IMR-90 (cell line): ENCODE data around the gene ATP1A2. TPM values are rescaled to one million over a fixed set of nuclear protein-coding genes. Genes with fewer than 3 reads are reported as not detected.

Source experiments
- ATAC-seq: fragments of 200-7000 bp; cut with Tn5 transposase; 2 replicates; pipeline ENCODE4 v1.9.1; 2020; ENCODE audit warnings: low read depth, mild to moderate bottlenecking, moderate library complexity
- BruUV-seq: library from RNA; stranded (reverse); fragments of 400-500 nt; replicated peaks from 2 replicates; lab custom pipeline; 2021; lab: Mats Ljungman, UMichigan
- CTCF ChIA-PET: fragments of 300-600 bp; formaldehyde crosslinking; extraction: SDS; loops from one replicate; lab custom pipeline; 2021; ENCODE audit warnings: antibody characterized with exemption; lab: Yijun Ruan, JAX
- POLR2A ChIA-PET: fragments of 300-600 bp; sonication (Branson Sonifier 250); formaldehyde crosslinking; loops from one replicate; lab custom pipeline; 2022; ENCODE audit warnings: antibody characterized with exemption; ENCODE audit not compliant: unreplicated experiment; lab: Charles Lee
- DNase-seq: peaks from one replicate; pipeline ENCODE4 v3.0.0; 2013
- H2AFZ ChIP-seq: replicated peaks from 2 replicates; pipeline ENCODE3; 2013; ENCODE audit warnings: low read length, mild to moderate bottlenecking; ENCODE audit not compliant: poor library complexity
- H2AK5ac ChIP-seq: 2 replicates; pipeline ENCODE4 v1.6.1; 2013; ENCODE audit warnings: low read depth, low read length, inconsistent platforms
- H2AK9ac ChIP-seq: replicated peaks from 2 replicates; pipeline ENCODE3; 2013; ENCODE audit warnings: mild to moderate bottlenecking, low read depth, low read length, moderate library complexity; ENCODE audit not compliant: poor library complexity
- H2BK120ac ChIP-seq: 2 replicates; pipeline ENCODE4 v1.6.1; 2013; ENCODE audit warnings: low read depth, low read length, inconsistent platforms
- H2BK15ac ChIP-seq: 3 replicates; pipeline ENCODE4 v1.6.1; 2013; ENCODE audit warnings: low read depth, low read length, inconsistent platforms
- H2BK20ac ChIP-seq: 2 replicates; pipeline ENCODE4 v1.6.1; 2013; ENCODE audit warnings: low read depth, mild to moderate bottlenecking, inconsistent platforms, low read length, moderate library complexity
- H2BK5ac ChIP-seq: 2 replicates; pipeline ENCODE4 v1.6.1; 2013; ENCODE audit warnings: mild to moderate bottlenecking, low read depth, low read length, inconsistent platforms; ENCODE audit not compliant: poor library complexity, severe bottlenecking
- H3K14ac ChIP-seq: replicated peaks from 2 replicates; pipeline ENCODE4 v1.6.1; 2013; ENCODE audit warnings: low read depth, low read length, inconsistent platforms
- H3K18ac ChIP-seq: 2 replicates; pipeline ENCODE4 v1.6.1; 2013; ENCODE audit warnings: low read depth, low read length, control low read depth
- H3K23ac ChIP-seq: 2 replicates; pipeline ENCODE4 v1.6.1; 2013; ENCODE audit warnings: low read depth, low read length, inconsistent platforms
- H3K27ac ChIP-seq: 2 replicates; pipeline ENCODE4 v1.5.1; 2013; ENCODE audit warnings: mild to moderate bottlenecking, control low read depth, low read length; ENCODE audit not compliant: insufficient read depth
- H3K27me3 ChIP-seq: 2 replicates; pipeline ENCODE4 v1.6.1; 2013; ENCODE audit warnings: low read length; ENCODE audit not compliant: control insufficient read depth, insufficient read depth
- H3K36me3 ChIP-seq: 2 replicates; pipeline ENCODE4 v1.6.1; 2013; ENCODE audit warnings: low read length, mixed read lengths; ENCODE audit not compliant: control insufficient read depth, insufficient read depth
- H3K4ac ChIP-seq: 2 replicates; pipeline ENCODE4 v1.6.1; 2013; ENCODE audit warnings: low read depth, low read length, inconsistent platforms
- H3K4me1 ChIP-seq: 2 replicates; pipeline ENCODE4 v1.6.1; 2013; ENCODE audit warnings: low read length, mixed read lengths; ENCODE audit not compliant: control insufficient read depth, insufficient read depth
- H3K4me2 ChIP-seq: 2 replicates; pipeline ENCODE4 v1.6.1; 2013; ENCODE audit warnings: low read depth, mild to moderate bottlenecking, control low read depth, low read length, moderate library complexity
- H3K4me3 ChIP-seq: 2 replicates; pipeline ENCODE4 v1.5.1; 2013; ENCODE audit warnings: low read depth, mild to moderate bottlenecking, control low read depth, low read length, moderate library complexity; ENCODE audit not compliant: insufficient read depth
- H3K56ac ChIP-seq: 2 replicates; pipeline ENCODE4 v1.6.1; 2013; ENCODE audit warnings: low read length, inconsistent platforms; ENCODE audit not compliant: insufficient read depth; ENCODE audit errors: extremely low read depth
- H3K79me1 ChIP-seq, 2 experiments: 2 replicates each; pipeline ENCODE4 v1.6.1; 2013; ENCODE audit warnings: low read length in 2 of 2, inconsistent platforms in 1 of 2, low read depth in 1 of 2
- H3K9ac ChIP-seq: 2 replicates; pipeline ENCODE4 v1.6.1; 2013; ENCODE audit warnings: low read depth, low read length, control low read depth
- H3K9me1 ChIP-seq: 2 replicates; pipeline ENCODE4 v1.6.1; 2013; ENCODE audit warnings: low read length, inconsistent platforms; ENCODE audit not compliant: insufficient read depth
- H3K9me3 ChIP-seq: 2 replicates; pipeline ENCODE4 v1.6.1; 2013; ENCODE audit warnings: low read length; ENCODE audit not compliant: control insufficient read depth, insufficient read depth
- H4K20me1 ChIP-seq: 2 replicates; pipeline ENCODE4 v1.6.1; 2013; ENCODE audit warnings: low read length, inconsistent platforms; ENCODE audit not compliant: insufficient read depth
- H4K5ac ChIP-seq: 2 replicates; pipeline ENCODE4 v1.6.1; 2013; ENCODE audit warnings: mild to moderate bottlenecking, low read depth, low read length, control low read depth
- H4K8ac ChIP-seq, 2 experiments: 2 replicates each; pipeline ENCODE4 v1.6.1; 2013; ENCODE audit warnings: low read depth in 2 of 2, low read length in 2 of 2, control low read depth in 1 of 2, inconsistent platforms in 1 of 2
- H4K91ac ChIP-seq: 2 replicates; pipeline ENCODE4 v1.6.1; 2013; ENCODE audit warnings: low read depth, low read length, inconsistent platforms; ENCODE audit not compliant: insufficient read depth
- BHLHE40 ChIP-seq: fragments of 150-350 bp; IDR thresholded peaks from 2 replicates; pipeline ENCODE4 v1.6.1; 2016; ENCODE audit warnings: mild to moderate bottlenecking, low read depth, low read length
- CHD1 ChIP-seq: IDR thresholded peaks from 2 replicates; pipeline ENCODE4 v1.6.1; 2012; ENCODE audit warnings: low read depth, low read length, improper control_type of control experiment
- FOS ChIP-seq: fragments of 150-350 bp; IDR thresholded peaks from 2 replicates; pipeline ENCODE4 v1.6.1; 2016; ENCODE audit warnings: low read depth, low read length
- MAFK ChIP-seq: IDR thresholded peaks from 2 replicates; pipeline ENCODE4 v1.6.1; 2012; ENCODE audit warnings: low read depth, low read length, improper control_type of control experiment
- MAZ ChIP-seq: IDR thresholded peaks from 2 replicates; pipeline ENCODE4 v1.6.1; 2012; ENCODE audit warnings: low read depth, mild to moderate bottlenecking, low read length, improper control_type of control experiment, moderate library complexity, borderline replicate concordance
- POLR2A ChIP-seq: IDR thresholded peaks from 2 replicates; pipeline ENCODE4 v1.6.1; 2012; ENCODE audit warnings: mild to moderate bottlenecking, low read depth, low read length
- RAD21 ChIP-seq: IDR thresholded peaks from 2 replicates; pipeline ENCODE4 v1.6.1; 2012; ENCODE audit warnings: low read length, improper control_type of control experiment
- RCOR1 ChIP-seq: IDR thresholded peaks from 2 replicates; pipeline ENCODE4 v1.6.1; 2012; ENCODE audit warnings: mild to moderate bottlenecking, low read length, improper control_type of control experiment; ENCODE audit not compliant: insufficient replicate concordance
- RFX5 ChIP-seq: IDR thresholded peaks from 2 replicates; pipeline ENCODE4 v1.8.0; 2012; ENCODE audit warnings: low read depth, mild to moderate bottlenecking, low read length, moderate library complexity
- SMC3 ChIP-seq: fragments of 150-350 bp; IDR thresholded peaks from 2 replicates; pipeline ENCODE4 v1.6.1; 2016; ENCODE audit warnings: low read depth, mild to moderate bottlenecking, antibody characterized with exemption, low read length, moderate library complexity
- WGBS, 2 experiments: methylation state at CpG; one replicate each; pipeline versions ENCODE4 v1.1.5 to v1.1.7; 2013; ENCODE audit warnings: missing lambda C conversion rate in 2 of 2; ENCODE audit not compliant: insufficient read length in 1 of 2; ENCODE audit errors: extremely low coverage in 2 of 2; 5-methylcytosine and 5-hydroxymethylcytosine counted together
- dilution Hi-C: fragments of 300-500 bp; cut with HindIII; formaldehyde crosslinking; loops from one replicate; pipeline ENCODE4 v1.14.3; 2018; ENCODE audit warnings: low sequenced_read_pairs; ENCODE audit not compliant: unreplicated experiment
- in situ Hi-C: fragments of 300-500 bp; cut with MboI; formaldehyde crosslinking; loops from 3 replicates; pipeline ENCODE4 v1.14.3; 2019; ENCODE audit warnings: low sequenced_read_pairs, inconsistent platforms, mixed read lengths
- intact Hi-C: fragments of 100-400 bp; cut with micrococcal nuclease; formaldehyde crosslinking; loops from 2 replicates; pipeline ENCODE4 v1.10.0; 2022
- polyA plus RNA-seq, 3 experiments: library from polyadenylated mRNA; depleted of rRNA; stranded (reverse); fragments of >200 nt; gene quantifications; 2 replicates each; pipeline ENCODE4 v1.2.3, GENCODE V29; 2012; ENCODE audit warnings: low replicate concordance in 1 of 3
- total RNA-seq: library from RNA; depleted of rRNA; stranded (reverse); fragments of >200 nt; gene quantifications from 2 replicates; pipeline ENCODE4 v1.2.3, GENCODE V29; 2012
- TF ChIP-seq, protein P1 (sequence below): conservative IDR thresholded peaks from 2 replicates; pipeline ENCODE4 v1.5.1; 2012; ENCODE audit warnings: mild to moderate bottlenecking, low read depth, low read length, improper control_type of control experiment
- TF ChIP-seq, protein P2 (sequence below): fragments of 150-350 bp; IDR thresholded peaks from 2 replicates; pipeline ENCODE4 v1.6.1; 2016; ENCODE audit warnings: low read depth, mild to moderate bottlenecking, low read length, moderate library complexity, borderline replicate concordance

ATP1A2 gene
- total and polyA plus RNA-seq, 2 of the 4 experiments (the other 2 are of a cell fraction) = under 0.01 to 0.15 TPM

DNA sequence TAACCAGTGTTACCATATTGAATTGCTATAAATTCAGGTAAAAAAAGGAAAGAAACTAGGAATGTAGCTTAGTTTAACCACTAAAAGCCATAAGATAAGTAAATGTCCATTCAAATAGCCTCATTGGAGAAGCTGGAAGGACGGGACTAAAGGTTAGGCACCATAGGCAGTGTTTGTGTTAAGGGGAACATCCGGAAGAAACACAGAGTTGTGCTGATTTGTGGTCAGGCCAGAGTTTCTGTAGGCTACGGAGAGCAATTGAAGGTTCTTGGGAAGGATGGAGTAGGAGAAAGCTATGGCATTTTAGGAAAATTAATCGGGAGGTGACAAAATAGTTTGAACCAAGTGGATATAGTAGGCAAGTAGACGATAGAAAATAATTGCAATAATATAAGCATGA lies 44.3 kb upstream of the ATP1A2 start:
- ATAC-seq = no peak
- in situ Hi-C loops = no loop called here
- no peak overlapping the region for H2AFZ ChIP-seq
- no peak overlapping the region for H3K4me3 ChIP-seq
- no peak overlapping the region for H3K4ac ChIP-seq
- H3K27ac ChIP-seq = no peak overlapping the region
- no TSS peak for BruUV-seq
- H3K27me3 ChIP-seq = peaks cover 65% of the 10 kb centered on the region
- DNase-seq = no peak
- no peak overlapping the region for H4K91ac ChIP-seq
- H4K8ac ChIP-seq = no peak overlapping the region
- no peaks in the 10 kb centered on the region for H3K9me3 ChIP-seq
- no peak overlapping the region for H3K18ac ChIP-seq
- no peak overlapping the region for H2AK9ac ChIP-seq
- no peak overlapping the region for H2AK5ac ChIP-seq
- ChIA-PET CTCF (interaction anchor here (0.9 to 1.8 kb wide), 3 partner anchors 15 to 25 kb away, joined by 3 to 7 read pairs (median 3); no protein-coding TSS in a partner anchor), POLR2A (no interaction called here)
- WGBS, 2 experiments = 80% methylated on average over 2 of the region's 5 CpGs; no CpG with 5 or more reads in 1 of the 2 experiments
- no peak overlapping the region for H2BK120ac ChIP-seq
- dilution Hi-C loops = no loop called here
- no peak overlapping the region for H2BK5ac ChIP-seq
- H3K4me1 ChIP-seq = no peaks in the 10 kb centered on the region
- H2BK15ac ChIP-seq = no peak overlapping the region
- no peaks in the 10 kb centered on the region for H3K9me1 ChIP-seq
- TF ChIP-seq RCOR1 = no peak
- TF ChIP-seq RAD21 = no peak
- TF ChIP-seq FOS = no peak
- TF ChIP-seq CHD1 = no peak
- no peak for TF ChIP-seq MAFK
- TF ChIP-seq, protein P1, sequence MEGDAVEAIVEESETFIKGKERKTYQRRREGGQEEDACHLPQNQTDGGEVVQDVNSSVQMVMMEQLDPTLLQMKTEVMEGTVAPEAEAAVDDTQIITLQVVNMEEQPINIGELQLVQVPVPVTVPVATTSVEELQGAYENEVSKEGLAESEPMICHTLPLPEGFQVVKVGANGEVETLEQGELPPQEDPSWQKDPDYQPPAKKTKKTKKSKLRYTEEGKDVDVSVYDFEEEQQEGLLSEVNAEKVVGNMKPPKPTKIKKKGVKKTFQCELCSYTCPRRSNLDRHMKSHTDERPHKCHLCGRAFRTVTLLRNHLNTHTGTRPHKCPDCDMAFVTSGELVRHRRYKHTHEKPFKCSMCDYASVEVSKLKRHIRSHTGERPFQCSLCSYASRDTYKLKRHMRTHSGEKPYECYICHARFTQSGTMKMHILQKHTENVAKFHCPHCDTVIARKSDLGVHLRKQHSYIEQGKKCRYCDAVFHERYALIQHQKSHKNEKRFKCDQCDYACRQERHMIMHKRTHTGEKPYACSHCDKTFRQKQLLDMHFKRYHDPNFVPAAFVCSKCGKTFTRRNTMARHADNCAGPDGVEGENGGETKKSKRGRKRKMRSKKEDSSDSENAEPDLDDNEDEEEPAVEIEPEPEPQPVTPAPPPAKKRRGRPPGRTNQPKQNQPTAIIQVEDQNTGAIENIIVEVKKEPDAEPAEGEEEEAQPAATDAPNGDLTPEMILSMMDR = no peak
- TF ChIP-seq BHLHE40 = no peak
- TF ChIP-seq RFX5 = no peak
- TF ChIP-seq, protein P2, sequence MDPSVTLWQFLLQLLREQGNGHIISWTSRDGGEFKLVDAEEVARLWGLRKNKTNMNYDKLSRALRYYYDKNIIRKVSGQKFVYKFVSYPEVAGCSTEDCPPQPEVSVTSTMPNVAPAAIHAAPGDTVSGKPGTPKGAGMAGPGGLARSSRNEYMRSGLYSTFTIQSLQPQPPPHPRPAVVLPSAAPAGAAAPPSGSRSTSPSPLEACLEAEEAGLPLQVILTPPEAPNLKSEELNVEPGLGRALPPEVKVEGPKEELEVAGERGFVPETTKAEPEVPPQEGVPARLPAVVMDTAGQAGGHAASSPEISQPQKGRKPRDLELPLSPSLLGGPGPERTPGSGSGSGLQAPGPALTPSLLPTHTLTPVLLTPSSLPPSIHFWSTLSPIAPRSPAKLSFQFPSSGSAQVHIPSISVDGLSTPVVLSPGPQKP = no peak
- TF ChIP-seq MAZ = no peak
- no peak for TF ChIP-seq POLR2A
- no peak for TF ChIP-seq SMC3
- no peak overlapping the region for H3K56ac ChIP-seq
- H4K20me1 ChIP-seq = no peaks in the 10 kb centered on the region
- H3K4me2 ChIP-seq = no peak overlapping the region
- intact Hi-C loops = no loop called here
- no peak overlapping the region for H3K9ac ChIP-seq
- no peak overlapping the region for H4K5ac ChIP-seq
- no peak overlapping the region for H2BK20ac ChIP-seq
- no peaks in the 10 kb centered on the region for H3K36me3 ChIP-seq
- no peak overlapping the region for H3K14ac ChIP-seq
- H3K23ac ChIP-seq = no peak overlapping the region
- no peaks in the 10 kb centered on the region for H3K79me1 ChIP-seq
